Kidney glomerular epithelial cell (primary cell): ENCODE measurements around the gene TELO2.
"Not testable (repeated sequence)": the region's sequence is repeated elsewhere in the genome, so short reads cannot be mapped to it uniquely, and the experiment has no call there.

Experiments used
- DNase-seq: peaks from one replicate; lab custom pipeline; 2025; lab: John Stamatoyannopoulos, UW

Gene TELO2

DNA sequence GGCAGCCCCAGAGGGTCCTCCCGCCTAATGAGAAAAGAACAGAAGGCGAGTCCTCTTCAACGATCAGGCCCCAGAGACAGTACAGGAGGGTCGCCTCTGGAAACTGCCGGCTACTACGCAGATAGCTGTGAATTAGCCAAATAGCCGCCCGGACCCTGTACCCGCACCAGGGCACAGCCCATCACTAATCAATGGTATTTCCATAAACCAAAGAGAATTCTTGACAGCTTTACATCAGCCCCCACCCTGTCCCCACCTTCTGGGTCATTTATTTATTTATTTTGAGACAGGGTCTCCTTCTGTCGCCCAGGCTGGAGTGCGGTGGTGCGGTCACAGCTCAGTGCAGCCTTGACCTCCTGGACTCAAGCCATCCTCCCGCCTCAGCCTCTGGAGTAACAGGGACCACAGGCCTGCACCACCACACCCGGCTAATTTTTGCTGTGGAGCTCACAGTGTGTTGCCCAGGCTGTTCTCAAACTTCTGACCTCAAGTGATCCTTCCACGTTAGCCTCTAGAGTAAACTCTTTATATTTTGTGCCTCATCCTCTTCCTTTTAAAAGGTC is 17.5 kb upstream of the TELO2 start:
- no peak for DNase-seq

DNA sequence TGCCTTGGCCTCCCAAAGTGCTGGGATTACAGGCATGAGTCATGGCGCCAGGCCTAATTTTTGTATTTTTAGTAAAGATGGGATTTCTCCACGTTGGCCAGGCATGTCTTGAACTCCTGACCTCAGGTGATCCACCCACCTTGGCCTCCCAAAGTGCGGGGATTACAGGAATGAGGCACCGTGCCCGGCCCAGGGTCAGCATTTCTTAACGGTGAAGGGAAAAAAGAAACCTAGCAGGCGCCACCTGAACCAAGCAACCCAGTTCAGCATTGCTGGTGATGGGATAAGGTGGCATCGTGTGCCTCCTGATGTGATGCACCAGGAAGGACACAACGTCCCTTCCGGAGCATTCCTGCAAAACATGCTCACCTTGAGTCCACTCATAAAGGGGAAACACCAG is 16.1 kb upstream of the TELO2 start:
- no peak for DNase-seq

DNA sequence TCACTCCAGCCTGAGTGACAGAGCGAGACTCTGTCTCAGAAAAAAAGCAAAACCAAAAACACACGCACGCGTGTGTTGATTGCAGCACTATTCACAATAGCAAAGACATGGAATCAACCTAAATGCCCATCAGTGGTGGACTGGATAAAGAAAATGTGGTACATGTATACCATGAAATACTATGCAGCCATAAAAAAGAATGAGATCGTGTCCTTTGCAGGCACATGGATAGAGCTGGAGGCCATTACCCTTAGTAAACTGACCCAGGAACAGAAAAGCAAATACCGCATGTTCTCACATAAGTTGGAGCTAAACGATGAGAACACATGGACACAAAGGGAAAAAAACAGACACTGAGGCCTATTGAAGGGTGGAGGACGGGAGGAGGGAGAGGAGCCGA is 14.2 kb upstream of the TELO2 start:
- not testable (repeated sequence) for DNase-seq

DNA sequence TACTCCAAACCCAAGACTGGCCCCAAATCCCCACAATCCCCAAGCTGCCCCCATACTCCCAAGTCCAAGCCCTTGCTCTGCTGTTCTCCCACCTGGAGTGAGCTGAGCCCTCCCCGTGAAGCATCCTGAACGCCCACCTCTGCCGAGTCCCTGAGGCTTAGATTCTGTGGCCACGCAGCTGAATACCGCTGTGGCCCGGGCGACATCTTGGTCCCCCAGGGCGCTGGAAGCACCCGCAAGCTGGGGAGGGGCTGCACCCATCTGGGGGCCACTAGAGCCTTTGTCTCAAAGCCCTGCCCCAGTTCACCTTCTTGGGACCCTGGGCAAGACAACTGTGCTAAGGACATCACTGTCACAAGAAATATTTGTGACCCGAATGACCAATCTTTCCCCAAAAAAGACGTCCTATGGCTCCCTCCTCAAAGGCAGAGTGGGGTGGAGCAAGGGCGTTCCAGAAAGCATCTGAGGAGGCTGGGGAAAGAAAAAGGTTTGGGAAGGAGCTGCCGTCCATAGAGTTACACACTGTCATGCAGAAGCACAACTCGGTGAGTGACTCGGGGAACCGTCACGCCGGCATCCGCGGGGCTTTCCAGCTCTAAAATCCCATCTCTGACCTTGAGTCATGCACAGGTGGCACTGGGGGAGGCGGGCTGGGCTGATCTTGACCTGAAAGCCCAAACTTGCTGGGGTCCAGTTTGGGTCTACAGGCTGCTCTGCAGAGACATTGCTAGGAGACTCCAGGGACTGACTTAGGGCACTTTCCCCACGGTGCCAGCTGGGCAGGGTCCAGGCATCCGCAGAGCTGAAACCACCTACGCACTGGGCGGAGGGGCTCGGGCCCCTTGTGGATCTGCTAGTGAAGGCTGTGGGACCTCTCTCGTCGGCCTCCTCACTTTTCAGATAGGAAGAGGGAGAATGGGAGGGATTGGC is 11.0 kb upstream of the TELO2 start:
- no peak for DNase-seq

DNA sequence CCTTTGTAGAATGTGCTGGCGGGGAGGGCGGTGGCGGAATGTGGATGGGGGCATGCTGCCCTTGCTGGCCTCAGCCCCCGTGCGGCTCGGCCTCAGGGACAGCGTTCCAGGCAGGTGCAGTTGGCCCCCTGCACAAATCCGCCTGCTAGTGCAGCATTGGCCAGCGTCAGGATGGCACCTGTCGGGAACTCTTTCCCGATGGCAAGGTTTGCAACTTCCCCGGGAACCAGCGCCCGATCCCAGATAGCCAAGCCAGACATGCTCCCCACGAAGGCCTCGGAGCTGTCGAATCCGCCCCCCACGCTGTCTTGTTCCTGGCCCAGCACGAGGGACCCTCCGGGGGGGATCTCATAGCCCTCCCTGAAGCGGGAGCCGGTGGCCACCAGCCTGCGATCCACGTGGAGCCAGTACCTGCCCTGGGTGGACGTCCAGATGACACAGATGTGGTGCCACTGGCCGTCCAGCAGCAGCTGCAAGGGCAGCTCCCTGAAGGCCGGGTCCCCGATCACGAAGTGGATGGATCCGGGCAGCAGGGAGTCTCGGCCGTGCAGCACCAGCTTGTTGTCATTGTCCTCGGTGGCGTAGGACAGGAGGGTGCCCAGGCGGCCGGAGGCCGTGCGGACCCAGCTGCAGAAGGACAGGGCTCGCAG is 7.2 kb upstream of the TELO2 start:
- DNase-seq, result no peak

DNA sequence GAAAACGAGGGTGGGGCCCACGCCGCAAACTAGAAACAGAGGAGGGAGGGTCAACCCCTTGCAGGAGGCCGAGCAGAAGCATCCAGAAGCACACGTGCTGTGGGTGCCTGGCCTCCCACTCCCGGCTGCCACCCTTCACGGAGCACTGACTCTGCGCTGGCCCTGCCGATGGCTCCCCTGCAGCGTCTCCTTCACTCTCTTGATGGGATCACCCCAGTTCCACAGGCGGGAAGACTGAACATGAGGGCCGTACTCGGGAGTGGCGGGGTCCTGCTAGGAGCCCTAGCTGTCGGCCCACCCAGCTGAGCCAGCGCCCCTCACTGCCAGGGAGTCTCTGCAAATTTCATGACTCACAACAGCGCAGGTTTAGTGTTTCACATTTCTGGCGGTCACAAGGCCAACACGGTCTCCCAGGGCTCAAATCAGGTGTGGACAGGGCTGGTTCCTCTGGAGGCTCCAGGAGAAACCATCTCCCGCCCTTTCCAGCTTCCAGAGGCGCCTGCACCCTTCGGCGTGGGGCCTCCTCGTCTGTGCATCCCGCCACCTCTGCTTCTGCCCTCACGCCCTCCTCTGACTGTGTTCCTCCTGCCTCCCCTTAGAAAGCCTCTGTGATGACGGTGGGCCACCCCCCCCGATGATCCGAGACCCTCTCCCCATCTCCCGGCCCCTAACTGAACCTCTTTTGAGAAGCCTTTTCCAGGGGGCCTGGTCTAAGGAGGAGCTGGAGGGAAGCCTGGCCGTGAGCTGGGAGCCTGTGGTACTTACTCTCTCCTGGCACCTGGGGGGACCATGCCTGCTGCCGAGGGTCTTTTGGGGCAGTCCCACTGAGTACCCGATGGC is 6.4 kb upstream of the TELO2 start:
- DNase-seq, result no peak

DNA sequence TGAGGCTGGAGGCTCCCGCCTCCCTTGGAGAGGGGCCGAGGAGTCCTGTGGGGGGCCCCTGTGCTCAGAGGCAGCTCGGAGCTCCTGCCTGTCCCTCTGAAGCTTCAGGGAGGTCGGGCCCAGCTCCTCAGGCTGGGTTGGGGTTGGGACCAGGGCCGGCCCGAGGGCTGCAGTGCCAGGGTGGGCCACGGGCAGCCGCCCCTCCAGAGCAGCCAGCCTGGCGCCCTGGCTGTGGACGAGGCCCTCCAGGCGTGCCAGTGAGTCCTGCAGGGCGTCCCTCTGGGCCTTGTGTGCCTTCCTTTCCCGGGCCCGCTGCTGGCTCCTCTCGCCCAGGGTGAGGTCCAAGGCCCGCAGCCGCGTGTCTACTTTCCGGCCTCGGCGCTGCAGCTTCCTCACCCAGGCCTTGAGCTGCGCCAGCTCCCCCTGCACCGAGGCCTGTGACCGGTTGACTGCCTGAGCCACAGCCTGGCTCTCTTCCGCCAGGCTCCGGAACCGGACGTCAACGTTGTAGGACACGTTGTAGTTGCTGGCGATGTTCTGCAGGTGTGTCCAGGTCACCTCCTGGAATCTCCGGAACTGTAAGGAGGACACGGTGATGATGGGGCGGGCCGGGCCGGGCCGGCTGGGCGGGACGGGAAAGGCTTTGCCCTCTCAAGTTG is 5.6 kb upstream of the TELO2 start:
- no peak for DNase-seq

DNA sequence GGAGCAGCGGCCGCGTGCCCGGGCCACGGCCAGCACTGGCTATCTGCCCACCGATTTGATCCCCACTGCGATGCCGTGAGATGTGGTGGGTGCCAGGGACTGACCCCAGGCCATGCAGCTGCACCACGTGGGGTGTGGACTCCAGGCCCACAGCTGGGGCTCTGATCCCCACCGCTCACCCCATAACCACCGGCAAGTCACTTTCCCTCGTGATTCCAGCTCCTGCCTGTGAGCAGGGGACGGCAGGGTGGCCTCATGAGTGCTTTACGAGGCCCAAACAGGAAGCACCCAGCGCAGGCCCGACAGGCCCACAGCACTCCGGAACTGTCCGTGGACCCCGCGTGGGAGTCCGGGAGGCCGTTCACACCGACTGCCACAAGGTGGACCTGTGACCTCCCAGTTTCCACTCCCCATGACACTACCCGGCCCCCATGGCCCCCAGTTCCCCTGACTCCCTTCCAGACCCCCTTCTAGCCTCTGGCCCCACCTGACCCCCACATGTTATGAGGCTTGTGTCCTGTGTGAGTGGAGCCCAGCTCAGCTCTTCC is 5.0 kb upstream of the TELO2 start:
- no peak for DNase-seq

DNA sequence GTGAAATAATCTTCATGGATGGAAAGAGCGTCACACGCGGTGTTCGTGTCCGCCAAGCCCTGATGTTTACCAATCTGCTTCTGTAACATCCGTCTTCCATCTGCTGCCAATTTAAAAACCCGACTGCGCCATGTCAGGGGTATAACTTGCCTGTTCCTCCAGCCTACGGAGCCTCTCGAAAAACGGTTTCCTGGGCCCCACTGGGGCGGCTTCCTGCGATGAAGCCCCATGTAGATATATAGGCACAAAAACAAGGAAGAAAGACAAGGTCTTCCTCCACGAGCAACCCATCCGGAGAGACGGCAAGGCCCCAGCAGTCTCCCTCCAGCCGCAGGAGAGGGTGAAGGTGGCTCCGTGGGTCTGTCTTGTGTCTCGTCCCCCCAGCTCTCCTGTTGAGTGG is 4.5 kb upstream of the TELO2 start, which contains the start of gene PTX4:
Gene PTX4 (minus strand): TSS at position 326 of the 400 bp plus-strand sequence. CDS start 35 bp downstream, at position 291.
- no peak for DNase-seq

DNA sequence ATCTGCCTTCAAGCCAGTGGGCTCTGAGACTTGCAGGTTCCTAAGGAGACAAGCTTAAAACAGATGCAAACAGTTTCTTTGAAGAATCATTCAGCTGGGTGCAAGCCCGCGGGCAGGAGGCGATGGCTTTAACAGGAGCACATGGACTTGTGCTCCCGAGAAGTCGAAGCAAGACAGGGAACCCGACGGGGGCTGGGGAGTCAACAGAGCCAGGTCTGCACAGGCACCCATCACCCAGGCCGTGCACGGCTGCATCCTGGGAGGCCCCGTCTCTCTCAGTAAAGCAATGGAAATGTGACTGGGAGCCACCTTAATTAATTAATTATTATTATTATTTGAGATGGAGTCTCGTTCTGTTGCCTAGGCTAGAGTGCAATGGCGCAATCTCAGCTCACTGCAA is 4.1 kb upstream of the TELO2 start:
- no peak for DNase-seq

DNA sequence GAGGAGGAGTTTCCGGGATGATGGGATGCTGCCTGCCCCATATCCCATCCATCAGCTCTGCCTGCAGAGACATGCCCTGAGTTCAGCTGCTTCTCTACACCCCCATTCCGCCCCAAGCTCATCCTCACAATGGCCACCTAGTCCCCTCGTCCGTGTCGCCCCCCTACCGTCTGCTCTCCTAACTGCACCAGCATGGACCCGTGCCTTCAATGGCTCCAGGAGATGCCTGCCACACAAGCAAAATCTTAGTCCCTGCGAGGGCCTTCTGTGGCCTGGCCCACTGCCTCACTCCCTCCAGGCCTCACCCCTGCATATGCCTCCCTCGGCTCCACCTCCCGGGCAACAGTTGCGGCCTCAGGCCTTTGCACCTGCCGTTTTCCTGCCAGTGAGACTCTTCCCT is 1.8 kb upstream of the TELO2 start:
- no peak for DNase-seq

DNA sequence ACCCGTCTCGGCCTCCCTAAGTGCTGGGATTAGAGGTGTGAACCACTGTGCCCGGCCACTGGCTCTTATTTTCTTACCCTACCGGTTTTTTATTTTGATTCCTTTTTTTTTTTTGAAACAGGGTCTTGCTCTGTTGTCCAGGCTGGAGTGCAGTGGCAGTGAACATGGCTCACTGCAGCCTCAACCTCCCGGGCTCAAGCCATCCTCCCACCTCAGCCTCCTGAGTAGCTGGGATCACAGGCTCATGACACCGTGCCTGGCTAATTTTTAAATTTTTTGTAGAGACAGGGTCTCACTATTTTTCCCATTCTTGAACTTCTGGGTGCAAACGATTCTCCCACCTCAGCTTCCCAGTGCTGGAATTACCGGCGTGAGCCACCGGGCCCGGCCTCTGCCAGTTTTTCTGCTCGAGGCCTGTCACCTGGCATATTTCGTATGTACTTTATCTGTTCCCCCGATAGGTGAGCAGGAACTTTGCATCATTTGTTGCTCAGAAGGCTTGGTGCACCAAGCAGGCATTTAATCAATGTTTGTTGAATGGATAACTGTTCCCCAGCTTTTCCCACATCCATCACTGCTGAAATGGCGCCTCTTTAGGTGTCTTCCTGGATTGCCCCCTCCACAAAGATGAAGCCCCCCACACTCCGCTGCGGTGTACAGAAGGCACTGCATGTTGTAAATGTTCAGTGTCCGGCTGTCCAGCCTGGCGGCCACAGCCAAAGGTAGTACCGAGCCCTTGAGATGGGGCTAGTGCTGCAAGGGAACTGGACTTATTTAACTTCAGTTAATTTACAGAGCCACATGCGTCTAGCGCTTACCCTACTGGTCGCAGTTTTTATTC is 858 bp upstream of the TELO2 start:
- DNase-seq, result no peak

DNA sequence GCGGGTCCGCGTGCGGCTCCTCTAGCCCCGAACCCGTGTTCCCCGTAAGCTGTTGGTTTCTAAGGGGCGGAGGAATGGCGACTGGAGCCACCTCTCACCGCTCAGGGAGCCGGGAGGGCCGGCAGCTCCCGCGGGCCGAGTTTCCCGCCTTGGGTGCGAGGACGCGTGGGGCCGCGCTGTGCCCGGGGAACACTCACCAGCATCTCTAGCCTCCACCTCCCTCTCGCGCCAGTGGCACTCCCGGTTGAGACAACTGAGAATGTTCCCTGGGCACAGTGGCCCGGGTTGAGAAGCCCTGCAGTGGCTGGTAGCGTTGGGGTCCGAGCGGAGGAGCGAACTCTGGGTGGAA is 560 bp downstream of the TELO2 start:
- DNase-seq, result no peak

DNA sequence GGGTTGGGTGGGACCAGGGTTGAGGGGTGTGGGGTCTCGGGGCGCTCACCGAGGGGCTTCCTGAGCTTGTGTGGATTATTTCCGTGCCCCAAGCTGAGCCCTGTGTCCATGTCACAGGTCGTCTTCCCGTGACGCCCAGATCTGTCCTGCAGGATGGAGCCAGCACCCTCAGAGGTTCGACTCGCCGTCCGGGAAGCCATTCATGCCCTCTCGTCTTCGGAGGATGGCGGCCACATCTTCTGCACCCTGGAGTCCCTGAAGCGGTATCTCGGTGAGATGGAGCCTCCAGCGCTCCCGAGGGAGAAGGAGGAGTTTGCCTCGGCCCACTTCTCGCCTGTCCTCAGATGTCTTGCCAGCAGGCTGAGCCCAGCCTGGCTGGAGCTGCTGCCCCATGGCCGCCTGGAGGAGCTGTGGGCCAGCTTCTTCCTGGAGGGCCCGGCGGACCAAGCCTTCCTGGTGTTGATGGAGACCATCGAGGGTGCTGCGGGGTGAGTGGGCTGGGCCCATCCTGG is 1.0 kb downstream of the TELO2 start:
- DNase-seq, result peak; percentile 5

DNA sequence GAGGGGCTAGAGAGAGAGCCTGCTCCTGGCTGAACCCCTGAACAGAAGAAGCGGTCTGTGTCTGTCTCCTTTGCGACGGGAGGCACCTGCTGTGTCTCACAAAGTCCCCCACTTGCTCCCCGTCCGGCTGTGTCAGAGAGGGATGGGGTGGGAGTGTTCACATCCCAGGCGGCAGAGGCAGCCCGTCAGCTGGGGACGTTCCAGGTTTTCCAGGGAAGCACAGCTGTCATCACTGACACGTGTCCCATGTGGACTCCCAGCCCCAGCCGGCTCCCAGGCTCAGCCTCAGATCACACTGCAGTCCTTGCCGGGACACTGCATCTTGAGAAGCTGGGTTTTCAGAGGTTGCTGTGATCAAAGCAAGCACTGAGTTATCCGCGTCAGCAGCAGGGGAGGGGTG is 1.6 kb downstream of the TELO2 start:
- DNase-seq, result no peak

DNA sequence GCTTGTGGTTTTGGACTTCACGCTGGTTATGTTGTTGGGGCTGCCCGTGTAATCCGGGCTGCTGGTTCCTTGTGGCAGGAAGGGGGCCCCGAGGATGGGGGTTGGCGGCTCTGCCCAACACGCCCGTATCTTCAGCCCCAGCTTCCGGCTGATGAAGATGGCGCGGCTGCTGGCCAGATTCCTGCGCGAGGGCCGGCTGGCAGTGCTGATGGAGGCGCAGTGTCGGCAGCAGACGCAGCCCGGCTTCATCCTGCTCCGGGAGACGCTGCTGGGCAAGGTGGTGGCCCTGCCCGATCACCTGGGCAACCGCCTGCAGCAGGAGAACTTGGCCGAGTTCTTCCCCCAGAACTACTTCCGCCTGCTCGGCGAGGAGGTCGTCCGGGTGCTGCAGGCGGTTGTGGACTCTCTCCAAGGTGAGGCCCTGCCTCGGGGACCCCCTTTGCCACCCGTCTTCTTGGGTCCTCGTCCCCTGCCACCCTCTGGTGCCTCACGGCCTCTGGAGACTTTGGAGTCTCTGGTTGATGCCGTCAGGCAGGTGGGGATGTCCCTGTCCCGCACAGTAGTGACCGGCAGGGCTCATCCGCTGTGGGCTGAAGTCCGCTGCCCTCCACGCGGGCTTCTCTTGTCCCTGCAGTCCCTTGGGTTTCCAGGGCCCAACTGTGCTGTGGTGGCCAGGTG is 2.2 kb downstream of the TELO2 start:
- DNase-seq, result no peak

DNA sequence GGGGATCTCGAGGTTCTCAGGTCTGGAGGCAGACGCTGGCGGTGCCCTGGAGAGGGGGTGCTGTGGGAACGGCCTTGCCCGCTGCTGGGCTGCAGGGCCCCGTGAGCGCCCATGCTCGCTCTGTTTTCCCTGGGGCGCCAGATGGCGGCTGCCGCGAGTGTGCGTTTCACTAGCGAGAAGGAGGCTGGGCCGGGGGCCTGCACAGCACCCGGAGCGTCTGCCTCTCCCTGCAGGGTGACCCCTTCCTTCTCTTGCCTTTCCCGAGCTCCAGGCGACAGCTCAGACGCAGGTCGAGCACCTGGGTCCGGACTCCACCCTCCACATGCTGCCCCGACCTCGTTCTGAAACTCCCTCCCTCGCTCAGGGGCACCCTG is 2.7 kb downstream of the TELO2 start:
- no peak for DNase-seq

DNA sequence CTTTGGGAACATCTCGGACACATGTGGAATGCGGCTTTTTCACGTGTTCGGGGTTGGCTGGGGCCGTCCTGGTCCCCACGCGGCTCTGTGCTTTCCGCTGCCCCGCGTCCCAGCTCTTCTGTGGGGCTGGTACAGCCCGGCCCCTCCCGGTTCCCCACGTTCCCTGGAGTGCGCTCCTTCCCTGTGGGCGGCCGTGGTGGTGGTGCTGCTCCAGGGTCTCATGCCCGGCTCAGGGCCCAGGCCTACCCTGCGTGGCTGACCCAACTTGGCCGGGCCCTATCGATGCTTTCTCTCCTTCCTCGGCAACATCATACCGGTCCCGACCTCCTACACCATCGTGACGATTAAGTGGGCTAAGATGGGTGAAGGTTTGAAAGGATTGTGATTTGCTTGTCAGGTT is 3.3 kb downstream of the TELO2 start:
- no peak for DNase-seq

DNA sequence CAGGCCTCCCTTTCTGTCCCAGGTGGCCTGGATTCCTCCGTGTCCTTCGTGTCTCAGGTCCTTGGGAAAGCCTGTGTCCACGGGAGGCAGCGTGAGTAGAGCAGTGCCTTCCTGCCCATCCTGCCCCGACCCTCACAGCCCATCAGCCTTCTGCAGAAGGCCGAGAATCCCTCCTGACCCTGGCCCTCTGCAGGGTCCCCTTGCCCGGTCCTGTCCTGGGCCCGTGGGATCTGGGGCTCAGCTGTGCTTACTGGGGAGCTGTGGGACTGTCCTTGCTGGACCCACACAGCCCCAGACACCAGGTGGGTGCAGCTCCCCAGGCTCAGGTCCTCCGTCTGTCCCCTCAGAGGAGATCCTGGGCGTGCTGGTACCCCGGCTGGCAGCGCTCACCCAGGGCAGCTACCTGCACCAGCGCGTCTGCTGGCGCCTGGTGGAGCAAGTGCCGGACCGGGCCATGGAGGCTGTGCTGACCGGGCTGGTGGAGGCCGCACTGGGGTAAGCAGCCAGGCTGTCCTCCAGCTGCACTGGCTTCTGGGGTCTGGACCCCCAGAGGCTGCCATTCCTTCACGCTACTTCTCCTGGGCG is 3.9 kb downstream of the TELO2 start:
- no peak for DNase-seq
